K562 (cell line): Measurements from ENCODE around the gene EML1. TPM values are rescaled to one million over a fixed set of nuclear protein-coding genes. Genes with fewer than 3 reads are reported as not detected.
A peak's percentile ranks its signal among the peaks of the same experiment; 100 is the strongest.

ENCODE experiments used
- ASH1L ChIP-seq: fragments of 450-650 bp; IDR thresholded peaks from 2 replicates; pipeline ENCODE4 v1.6.1; 2018; ENCODE audit warnings: borderline replicate concordance, mild to moderate bottlenecking, low read depth; ENCODE audit not compliant: partially characterized antibody
- BACH1 ChIP-seq: fragments of 200-800 bp; sonication (Bioruptor generic); IDR thresholded peaks from 2 replicates; pipeline ENCODE4 v1.6.1; 2016; ENCODE audit warnings: missing genetic modification characterization, missing compliant biosample characterization
- BRF1 ChIP-seq: IDR thresholded peaks from 3 replicates; pipeline ENCODE4 v1.6.1; 2011; ENCODE audit warnings: borderline replicate concordance, mild to moderate bottlenecking; ENCODE audit not compliant: insufficient read length; ENCODE audit errors: extremely low read depth
- CBX3 ChIP-seq, 2 experiments: IDR thresholded peaks; 1 replicate in 1 of 2; 2 replicates in 1 of 2; pipeline ENCODE4 v1.6.1; 2012; ENCODE audit warnings: inconsistent platforms in 2 of 2, low read length in 2 of 2, borderline replicate concordance in 1 of 2, control low read depth in 1 of 2
- CCNT2 ChIP-seq: IDR thresholded peaks from 2 replicates; pipeline ENCODE4 v1.6.1; 2011; ENCODE audit warnings: borderline replicate concordance, low read depth, mild to moderate bottlenecking, moderate library complexity, mixed read lengths, low read length; ENCODE audit not compliant: insufficient read length; ENCODE audit errors: extremely low read depth
- ETS1 ChIP-seq: conservative IDR thresholded peaks from 2 replicates; pipeline ENCODE4 v1.6.1; 2011; ENCODE audit warnings: low read depth, mild to moderate bottlenecking, low read length; ENCODE audit not compliant: control insufficient read depth
- FOXA3 ChIP-seq, 2 experiments: fragments of 450-650 bp in 1 of 2; sonication (generic) in 1 of 2; formaldehyde crosslinking; IDR thresholded peaks in 1 of 2; conservative IDR thresholded peaks in 1 of 2; 2 replicates each; pipeline versions ENCODE4 v1.4.0 to v1.8.0; 2020 to 2022; ENCODE audit warnings: mild to moderate bottlenecking in 2 of 2, missing genetic modification reagents in 1 of 2
- MEF2A ChIP-seq: IDR thresholded peaks from 2 replicates; pipeline ENCODE4 v1.6.1; 2011; ENCODE audit warnings: low read depth, mild to moderate bottlenecking, low read length, moderate library complexity; ENCODE audit not compliant: control insufficient read depth
- PTRF ChIP-seq: fragments of 450-650 bp; IDR thresholded peaks from 2 replicates; pipeline ENCODE4 v1.6.1; 2016; ENCODE audit warnings: mild to moderate bottlenecking, missing genetic modification characterization, missing compliant biosample characterization
- SNIP1 ChIP-seq: fragments of 450-650 bp; IDR thresholded peaks from 2 replicates; pipeline ENCODE4 v1.7.1; 2017; ENCODE audit warnings: low read depth, mild to moderate bottlenecking
- SRSF7 ChIP-seq: fragments of 200-400 bp; formaldehyde crosslinking; optimal IDR thresholded peaks from 2 replicates; pipeline ENCODE3; 2017; ENCODE audit warnings: mild to moderate bottlenecking, low read depth, low read length
- VEZF1 ChIP-seq: fragments of 200-800 bp; sonication (Bioruptor generic); IDR thresholded peaks from 2 replicates; pipeline ENCODE4 v1.6.1; 2017; ENCODE audit warnings: missing genetic modification characterization, missing compliant biosample characterization
- ZNF143 ChIP-seq: sonication (generic); formaldehyde crosslinking; IDR thresholded peaks from 2 replicates; pipeline ENCODE4 v1.9.0; 2022; ENCODE audit warnings: mild to moderate bottlenecking, missing genetic modification reagents
- ZNF232 ChIP-seq: sonication (generic); formaldehyde crosslinking; IDR thresholded peaks from 2 replicates; pipeline ENCODE4 v1.8.0; 2022; ENCODE audit warnings: mild to moderate bottlenecking, missing genetic modification reagents
- ZNF324 ChIP-seq: fragments of 250-450 bp; sonication (Bioruptor Pico); IDR thresholded peaks from 2 replicates; pipeline ENCODE4 v1.4.0; 2020; ENCODE audit warnings: mild to moderate bottlenecking
- polyA plus RNA-seq, 8 experiments: library from polyadenylated mRNA; depleted of rRNA in 4 of 8; stranded (reverse) in 5 of 8; unstranded in 3 of 8; fragments of >200 nt; fragmentation: Nextera tagmentation in 2 of 8; fragmentation: Illumina TruSeq in 1 of 8; extraction: Ambion mirVana in 2 of 8; extraction: Trizol in 1 of 8; gene quantifications; 2 replicates each; pipeline versions ENCODE4 v1.2.1 to v1.2.3, GENCODE V29; 2011 to 2014; ENCODE audit warnings: inconsistent platforms in 1 of 8, missing spikeins in 1 of 8
- total RNA-seq, 7 experiments: library from RNA; depleted of rRNA in 6 of 7; stranded (reverse); fragments of >200 nt in 6 of 7; fragmentation: Illumina TruSeq in 2 of 7; extraction: Trizol in 2 of 7; gene quantifications; 2 replicates each; pipeline versions ENCODE4 v1.2.1 to v1.2.3, GENCODE V29; 2011 to 2021; ENCODE audit warnings: low replicate concordance in 1 of 7
- TF ChIP-seq, protein P1 (sequence below): IDR thresholded peaks from 2 replicates; pipeline ENCODE4 v1.6.1; 2012; ENCODE audit warnings: low read depth, low read length, improper control_type of control experiment, borderline replicate concordance
- TF ChIP-seq, protein P2 (sequence below): IDR thresholded peaks from 2 replicates; pipeline ENCODE4 v1.6.1; 2014; ENCODE audit warnings: antibody characterized with exemption
- TF ChIP-seq, protein P3 (sequence below), 3 experiments: fragments of 200-800 bp in 1 of 3; sonication (Bioruptor generic) in 1 of 3; sonication (generic) in 1 of 3; formaldehyde crosslinking in 1 of 3; IDR thresholded peaks; 2 replicates each; pipeline versions ENCODE4 v1.6.1 to v1.8.0; 2016 to 2022; ENCODE audit warnings: mild to moderate bottlenecking in 2 of 3, missing compliant biosample characterization in 2 of 3, missing genetic modification characterization in 2 of 3, missing genetic modification reagents in 1 of 3

The EML1 gene
- total and polyA plus RNA-seq, 9 of the 15 experiments (the other 6 are each of a cell fraction or from before 2014, with no cell fraction given): 0.01 to 0.35 (median 0.07) TPM; not detected in 2

GRCh38 chr14:99793213-99794150 lies at the start of gene EML1 (continued):
- no peak for TF ChIP-seq SRSF7
- peak; percentile 78 for TF ChIP-seq VEZF1 (CRISPR knock-in tag)
- TF ChIP-seq, protein P1, sequence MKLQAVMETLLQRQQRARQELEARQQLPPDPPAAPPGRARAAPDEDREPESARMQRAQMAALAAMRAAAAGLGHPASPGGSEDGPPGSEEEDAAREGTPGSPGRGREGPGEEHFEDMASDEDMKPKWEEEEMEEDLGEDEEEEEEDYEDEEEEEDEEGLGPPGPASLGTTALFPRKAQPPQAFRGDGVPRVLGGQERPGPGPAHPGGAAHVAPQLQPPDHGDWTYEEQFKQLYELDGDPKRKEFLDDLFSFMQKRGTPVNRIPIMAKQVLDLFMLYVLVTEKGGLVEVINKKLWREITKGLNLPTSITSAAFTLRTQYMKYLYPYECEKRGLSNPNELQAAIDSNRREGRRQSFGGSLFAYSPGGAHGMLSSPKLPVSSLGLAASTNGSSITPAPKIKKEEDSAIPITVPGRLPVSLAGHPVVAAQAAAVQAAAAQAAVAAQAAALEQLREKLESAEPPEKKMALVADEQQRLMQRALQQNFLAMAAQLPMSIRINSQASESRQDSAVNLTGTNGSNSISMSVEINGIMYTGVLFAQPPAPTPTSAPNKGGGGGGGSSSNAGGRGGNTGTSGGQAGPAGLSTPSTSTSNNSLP: no peak
- TF ChIP-seq CBX3 (IDR thresholded peaks at IDR 0.05; ENCODE audit: borderline replicate concordance in 1 of 2, low read length in 2 of 2): no peak
- TF ChIP-seq, protein P2, sequence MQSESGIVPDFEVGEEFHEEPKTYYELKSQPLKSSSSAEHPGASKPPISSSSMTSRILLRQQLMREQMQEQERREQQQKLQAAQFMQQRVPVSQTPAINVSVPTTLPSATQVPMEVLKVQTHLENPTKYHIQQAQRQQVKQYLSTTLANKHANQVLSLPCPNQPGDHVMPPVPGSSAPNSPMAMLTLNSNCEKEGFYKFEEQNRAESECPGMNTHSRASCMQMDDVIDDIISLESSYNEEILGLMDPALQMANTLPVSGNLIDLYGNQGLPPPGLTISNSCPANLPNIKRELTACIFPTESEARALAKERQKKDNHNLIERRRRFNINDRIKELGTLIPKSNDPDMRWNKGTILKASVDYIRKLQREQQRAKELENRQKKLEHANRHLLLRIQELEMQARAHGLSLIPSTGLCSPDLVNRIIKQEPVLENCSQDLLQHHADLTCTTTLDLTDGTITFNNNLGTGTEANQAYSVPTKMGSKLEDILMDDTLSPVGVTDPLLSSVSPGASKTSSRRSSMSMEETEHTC: no peak
- TF ChIP-seq ETS1: no peak
- TF ChIP-seq, protein P3, sequence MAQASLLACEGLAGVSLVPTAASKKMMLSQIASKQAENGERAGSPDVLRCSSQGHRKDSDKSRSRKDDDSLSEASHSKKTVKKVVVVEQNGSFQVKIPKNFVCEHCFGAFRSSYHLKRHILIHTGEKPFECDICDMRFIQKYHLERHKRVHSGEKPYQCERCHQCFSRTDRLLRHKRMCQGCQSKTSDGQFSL (CRISPR knock-in tag; IDR thresholded peaks at IDR 0.05): no peak
- TF ChIP-seq, protein P3 (tag; IDR thresholded peaks at IDR 0.05): no peak
- TF ChIP-seq ZNF232 (CRISPR knock-in tag): no peak
- no peak for TF ChIP-seq FOXA3 (CRISPR knock-in tag; conservative IDR thresholded peaks at IDR 0.05 in 1 of 2, IDR thresholded peaks at IDR 0.05 in 1 of 2)
- no peak for TF ChIP-seq PTRF (tag)
- no peak for TF ChIP-seq BRF1
- TF ChIP-seq CCNT2: peak; percentile 31
- no peak for TF ChIP-seq SNIP1
- no peak for TF ChIP-seq ASH1L
- TF ChIP-seq ZNF324 (CRISPR knock-in tag): no peak
- TF ChIP-seq ZNF143: no peak
- no peak for TF ChIP-seq BACH1 (tag)
- no peak for TF ChIP-seq MEF2A
